Hepatocyte (in vitro differentiated cells): ENCODE measurements around the gene PRSS1. TPM values are rescaled to one million over a fixed set of nuclear protein-coding genes. Genes with fewer than 3 reads are reported as not detected.

ENCODE experiments used
- DNase-seq: peaks from one replicate; pipeline ENCODE4 v3.0.0-alpha.2; 2016; ENCODE audit warnings: low spot score
- H2AFZ ChIP-seq: fragments of 200-600 bp; sonication (generic); 2 replicates; pipeline ENCODE4 v1.6.0; 2016; ENCODE audit warnings: antibody characterized with exemption, mild to moderate bottlenecking
- H3K27ac ChIP-seq: fragments of 200-600 bp; sonication (generic); 2 replicates; pipeline ENCODE4 v1.5.1; 2016; ENCODE audit warnings: mild to moderate bottlenecking
- H3K27me3 ChIP-seq: fragments of 200-600 bp; sonication (generic); 2 replicates; pipeline ENCODE4 v1.6.1; 2016
- H3K36me3 ChIP-seq: fragments of 200-600 bp; sonication (generic); replicated peaks from 2 replicates; pipeline ENCODE4 v1.5.1; 2016; ENCODE audit warnings: low read depth; ENCODE audit not compliant: insufficient read depth
- H3K4me1 ChIP-seq: fragments of 200-600 bp; sonication (generic); 2 replicates; pipeline ENCODE4 v1.5.1; 2016; ENCODE audit warnings: mild to moderate bottlenecking, moderate library complexity; ENCODE audit not compliant: insufficient read depth
- H3K4me2 ChIP-seq: fragments of 200-600 bp; sonication (generic); 2 replicates; pipeline ENCODE4 v1.6.0; 2016
- H3K4me3 ChIP-seq: fragments of 200-600 bp; sonication (generic); 2 replicates; pipeline ENCODE4 v1.5.1; 2016; ENCODE audit warnings: mild to moderate bottlenecking
- H3K79me2 ChIP-seq: fragments of 200-600 bp; sonication (generic); 2 replicates; pipeline ENCODE4 v1.6.0; 2017; ENCODE audit warnings: mild to moderate bottlenecking
- H3K9me2 ChIP-seq: fragments of 200-600 bp; sonication (generic); replicated peaks from 2 replicates; pipeline ENCODE4 v1.6.0; 2017; ENCODE audit warnings: mild to moderate bottlenecking; ENCODE audit not compliant: insufficient read depth
- H3K9me3 ChIP-seq: fragments of 200-600 bp; sonication (generic); 2 replicates; pipeline ENCODE4 v1.5.1; 2016; ENCODE audit warnings: low read depth, mild to moderate bottlenecking
- H4K20me1 ChIP-seq: fragments of 200-600 bp; sonication (generic); 2 replicates; pipeline ENCODE4 v1.6.0; 2016; ENCODE audit warnings: mild to moderate bottlenecking; ENCODE audit not compliant: insufficient read depth, poor library complexity, severe bottlenecking
- EZH2 ChIP-seq: fragments of 200-600 bp; sonication (generic); IDR thresholded peaks from 2 replicates; pipeline ENCODE4 v1.6.1; 2016; ENCODE audit warnings: antibody characterized with exemption, mild to moderate bottlenecking, borderline replicate concordance
- EZH2phosphoT487 ChIP-seq: fragments of 200-600 bp; sonication (generic); IDR thresholded peaks from one replicate; pipeline ENCODE4 v1.6.1; 2018; ENCODE audit warnings: antibody characterized with exemption, mild to moderate bottlenecking, low read depth, moderate library complexity; ENCODE audit not compliant: unreplicated experiment, severe bottlenecking
- WGBS: methylation state at CpG from one replicate; pipeline ENCODE4 v1.1.6; 2016; ENCODE audit warnings: low lambda C conversion rate; ENCODE audit errors: missing lambda C conversion rate; 5-methylcytosine and 5-hydroxymethylcytosine counted together
- polyA plus RNA-seq: library from polyadenylated mRNA; unstranded; fragments of >200 nt; fragmentation: Nextera tagmentation; extraction: Ambion mirVana; gene quantifications from 2 replicates; pipeline ENCODE4 v1.2.1, GENCODE V29; 2016
- total RNA-seq: library from RNA; depleted of rRNA; stranded (reverse); fragments of >200 nt; gene quantifications from 2 replicates; pipeline ENCODE4 v1.2.3, GENCODE V29; 2014
- TF ChIP-seq, protein P1 (sequence below): fragments of 200-600 bp; sonication (generic); IDR thresholded peaks from 2 replicates; pipeline ENCODE4 v1.5.1; 2016; ENCODE audit warnings: antibody characterized with exemption, mild to moderate bottlenecking; ENCODE audit not compliant: poor library complexity

PRSS1 gene
- total and polyA plus RNA-seq, 2 experiments from 2014 or later: 67.6 to 71.2 TPM

GRCh38 chr7:142796001-142796500 lies 46.8 kb downstream of the PRSS1 start:
- H3K4me2 ChIP-seq: no peak overlapping the region

GRCh38 chr7:142796501-142797390 lies 47.5 kb downstream of the PRSS1 start:
- H3K4me2 ChIP-seq: peak overlapping the region; percentile 92
- DNase-seq: no peak
- peaks cover 80% of the 10 kb centered on the region for H3K27me3 ChIP-seq

More at GRCh38 chr7:142796001-142796500, 46.8 kb downstream of the PRSS1 start:
- no peaks in the 10 kb centered on the region for H3K79me2 ChIP-seq
- peaks cover 80% of the 10 kb centered on the region for H3K27me3 ChIP-seq
- H3K9me3 ChIP-seq: no peaks in the 10 kb centered on the region
- H2AFZ ChIP-seq: no peak overlapping the region
- no peak for DNase-seq
- no peaks in the 10 kb centered on the region for H3K9me2 ChIP-seq
- peaks cover 19% of the 10 kb centered on the region for H3K4me1 ChIP-seq
- H4K20me1 ChIP-seq: no peaks in the 10 kb centered on the region
- no peaks in the 10 kb centered on the region for H3K36me3 ChIP-seq
- TF ChIP-seq EZH2 (no peak), EZH2phosphoT487 (no peak)
- TF ChIP-seq, protein P1, sequence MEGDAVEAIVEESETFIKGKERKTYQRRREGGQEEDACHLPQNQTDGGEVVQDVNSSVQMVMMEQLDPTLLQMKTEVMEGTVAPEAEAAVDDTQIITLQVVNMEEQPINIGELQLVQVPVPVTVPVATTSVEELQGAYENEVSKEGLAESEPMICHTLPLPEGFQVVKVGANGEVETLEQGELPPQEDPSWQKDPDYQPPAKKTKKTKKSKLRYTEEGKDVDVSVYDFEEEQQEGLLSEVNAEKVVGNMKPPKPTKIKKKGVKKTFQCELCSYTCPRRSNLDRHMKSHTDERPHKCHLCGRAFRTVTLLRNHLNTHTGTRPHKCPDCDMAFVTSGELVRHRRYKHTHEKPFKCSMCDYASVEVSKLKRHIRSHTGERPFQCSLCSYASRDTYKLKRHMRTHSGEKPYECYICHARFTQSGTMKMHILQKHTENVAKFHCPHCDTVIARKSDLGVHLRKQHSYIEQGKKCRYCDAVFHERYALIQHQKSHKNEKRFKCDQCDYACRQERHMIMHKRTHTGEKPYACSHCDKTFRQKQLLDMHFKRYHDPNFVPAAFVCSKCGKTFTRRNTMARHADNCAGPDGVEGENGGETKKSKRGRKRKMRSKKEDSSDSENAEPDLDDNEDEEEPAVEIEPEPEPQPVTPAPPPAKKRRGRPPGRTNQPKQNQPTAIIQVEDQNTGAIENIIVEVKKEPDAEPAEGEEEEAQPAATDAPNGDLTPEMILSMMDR: no peak
- no peak overlapping the region for H3K27ac ChIP-seq
- H3K4me3 ChIP-seq: no peak overlapping the region
- WGBS: 28% methylated on average over 9 of the region's 9 CpGs

DNA sequence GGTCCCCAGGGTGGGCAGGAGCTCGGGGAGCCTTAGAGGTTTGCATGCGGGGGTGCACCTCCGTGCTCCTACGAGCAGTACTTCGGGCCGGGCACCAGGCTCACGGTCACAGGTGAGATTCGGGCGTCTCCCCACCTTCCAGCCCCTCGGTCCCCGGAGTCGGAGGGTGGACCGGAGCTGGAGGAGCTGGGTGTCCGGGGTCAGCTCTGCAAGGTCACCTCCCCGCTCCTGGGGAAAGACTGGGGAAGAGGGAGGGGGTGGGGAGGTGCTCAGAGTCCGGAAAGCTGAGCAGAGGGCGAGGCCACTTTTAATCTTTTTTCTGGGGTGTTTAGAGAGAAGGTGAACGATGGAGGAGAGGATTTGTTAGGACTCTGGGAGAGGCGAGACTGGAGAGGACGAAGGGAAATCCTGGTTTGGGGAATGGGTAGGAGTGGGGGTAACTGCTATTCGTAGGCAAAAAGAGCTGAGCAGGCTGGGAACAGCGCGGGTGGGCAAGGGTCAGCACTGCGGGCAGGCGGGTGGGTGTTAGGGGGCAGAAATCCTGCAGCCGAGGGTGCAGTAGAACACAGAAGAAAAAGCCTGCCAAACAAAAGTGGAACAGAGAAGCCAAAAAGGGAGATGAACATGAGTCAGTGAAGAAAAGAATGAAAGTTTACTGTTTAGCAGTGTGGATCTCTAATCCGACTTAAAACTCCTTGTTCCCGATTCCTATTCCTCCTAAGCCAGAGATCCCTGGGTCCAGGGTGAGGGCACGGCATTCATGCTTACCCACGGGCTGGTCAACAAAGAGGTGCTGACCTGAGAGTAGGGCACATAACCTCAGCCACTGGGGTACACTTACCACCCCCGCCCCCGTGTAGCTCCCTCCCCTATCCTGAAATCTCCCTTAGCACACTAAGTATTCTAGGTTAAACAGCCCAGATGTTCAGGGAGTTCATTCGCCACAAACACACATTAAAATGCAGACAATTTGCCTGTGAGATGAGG lies 48.4 kb downstream of the PRSS1 start:
- peak overlapping the region; percentile 92 for H3K4me2 ChIP-seq
- H3K9me3 ChIP-seq: no peaks in the 10 kb centered on the region
- no peak overlapping the region for H3K27ac ChIP-seq
- WGBS: 7% methylated on average over 31 of the region's 33 CpGs
- no peaks in the 10 kb centered on the region for H3K9me2 ChIP-seq
- no peaks in the 10 kb centered on the region for H3K79me2 ChIP-seq
- no peaks in the 10 kb centered on the region for H3K36me3 ChIP-seq
- H2AFZ ChIP-seq: peak overlapping the region; percentile 68
- peak overlapping the region; percentile 23 for H3K4me3 ChIP-seq
- peaks cover 77% of the 10 kb centered on the region for H3K27me3 ChIP-seq
- no peaks in the 10 kb centered on the region for H4K20me1 ChIP-seq
- peaks cover 19% of the 10 kb centered on the region for H3K4me1 ChIP-seq
- DNase-seq: no peak
- TF ChIP-seq, protein P1: no peak
- TF ChIP-seq EZH2: peak; percentile 84
- TF ChIP-seq EZH2phosphoT487: peak; percentile 70

More at GRCh38 chr7:142796501-142797390, 47.5 kb downstream of the PRSS1 start:
- peak overlapping the region; percentile 23 for H3K4me3 ChIP-seq
- TF ChIP-seq EZH2phosphoT487 (no peak), EZH2 (peak; percentile 94)
- TF ChIP-seq, protein P1: no peak
- no peaks in the 10 kb centered on the region for H3K79me2 ChIP-seq
- H3K36me3 ChIP-seq: no peaks in the 10 kb centered on the region
- H4K20me1 ChIP-seq: no peaks in the 10 kb centered on the region
- H3K9me2 ChIP-seq: no peaks in the 10 kb centered on the region
- H2AFZ ChIP-seq: peak overlapping the region; percentile 68
- H3K27ac ChIP-seq: no peak overlapping the region
- peaks cover 19% of the 10 kb centered on the region for H3K4me1 ChIP-seq
- WGBS: 5% methylated on average over 53 of the region's 74 CpGs
- H3K9me3 ChIP-seq: no peaks in the 10 kb centered on the region
